ENCODE data around the gene TMEM38B. TPM values are rescaled to one million over a fixed set of nuclear protein-coding genes. Genes with fewer than 3 reads are reported as not detected.

The TMEM38B gene
- total RNA-seq, 1 donor from 2014 or later, result 11.8 TPM

DNA sequence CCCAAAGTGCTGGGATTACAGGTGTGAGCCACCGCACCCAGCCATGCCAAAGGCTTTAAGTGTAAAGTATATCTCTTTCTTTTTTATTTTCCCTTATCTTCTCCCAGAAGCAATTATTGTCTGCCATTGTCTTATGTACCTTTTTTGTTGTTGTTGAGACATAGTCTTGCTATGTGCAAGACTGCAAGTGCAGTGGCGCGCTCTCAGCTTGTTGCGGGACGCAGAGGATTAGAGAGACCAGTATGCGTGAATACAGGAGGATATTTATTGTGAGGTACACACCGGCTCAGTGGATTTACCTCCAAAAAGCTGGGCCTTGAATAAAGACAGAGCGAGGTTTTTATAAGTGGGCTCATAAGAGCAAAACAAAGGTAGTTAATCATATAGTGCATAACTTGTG, 11.8 kb downstream of the TMEM38B start:
- Mint-ChIP-seq H3K36me3 (ENCODE audit: low read depth, unreplicated experiment) (no peaks in the 10 kb centered on the region), H3K27ac (ENCODE audit: unreplicated experiment) (no peak overlapping the region), H3K9me3 (ENCODE audit: unreplicated experiment) (no peaks in the 10 kb centered on the region), H3K27me3 (ENCODE audit: unreplicated experiment) (no peaks in the 10 kb centered on the region), H3K4me1 (ENCODE audit: unreplicated experiment) (no peaks in the 10 kb centered on the region), H3K4me3 (ENCODE audit: unreplicated experiment) (no peak overlapping the region)
- no peak for TF ChIP-seq CTCF (IDR thresholded peaks at IDR 0.05; ENCODE audit: unreplicated experiment)
- no peak for DNase-seq (ENCODE audit: low spot score)

- TF ChIP-seq CTCF (IDR thresholded peaks at IDR 0.05; ENCODE audit: unreplicated experiment), result no peak
- Mint-ChIP-seq H3K27me3 (ENCODE audit: unreplicated experiment) (peaks cover 1% of the 10 kb centered on the region), H3K27ac (ENCODE audit: unreplicated experiment) (no peak overlapping the region), H3K9me3 (ENCODE audit: unreplicated experiment) (no peaks in the 10 kb centered on the region), H3K4me1 (ENCODE audit: unreplicated experiment) (no peaks in the 10 kb centered on the region), H3K36me3 (ENCODE audit: low read depth, unreplicated experiment) (no peaks in the 10 kb centered on the region), H3K4me3 (ENCODE audit: unreplicated experiment) (no peak overlapping the region)
- no peak for DNase-seq (ENCODE audit: low spot score)
Observed at GRCh38 chr9:105708405-105708804, 14.1 kb downstream of the TMEM38B start.

DNA sequence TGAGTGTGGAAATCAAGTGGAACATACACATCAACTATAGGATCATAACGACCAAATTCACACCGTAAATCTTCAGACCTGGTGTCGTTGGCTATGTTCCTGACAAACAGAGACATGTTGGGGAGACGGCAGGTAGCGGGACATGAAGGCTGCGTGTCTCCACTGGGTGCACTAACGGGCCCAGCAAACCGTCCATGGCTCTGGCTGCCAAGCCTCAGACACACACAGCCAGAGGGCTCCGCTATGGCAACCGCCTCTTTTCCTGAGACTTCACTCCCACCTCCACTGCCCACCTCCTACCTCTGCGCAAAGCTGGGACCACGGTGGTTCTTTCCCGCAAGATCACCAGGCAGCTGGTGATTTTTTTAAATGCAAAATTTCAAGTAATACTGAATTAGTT, 16.3 kb downstream of the TMEM38B start:
- Mint-ChIP-seq H3K4me3 (ENCODE audit: unreplicated experiment) (no peak overlapping the region), H3K4me1 (ENCODE audit: unreplicated experiment) (no peaks in the 10 kb centered on the region), H3K36me3 (ENCODE audit: low read depth, unreplicated experiment) (no peaks in the 10 kb centered on the region), H3K9me3 (ENCODE audit: unreplicated experiment) (no peaks in the 10 kb centered on the region), H3K27me3 (ENCODE audit: unreplicated experiment) (peaks cover 1% of the 10 kb centered on the region), H3K27ac (ENCODE audit: unreplicated experiment) (no peak overlapping the region)
- TF ChIP-seq CTCF (IDR thresholded peaks at IDR 0.05; ENCODE audit: unreplicated experiment), result no peak
- DNase-seq (ENCODE audit: low spot score), result no peak

- no peak for DNase-seq (ENCODE audit: low spot score)
- Mint-ChIP-seq H3K36me3 (ENCODE audit: low read depth, unreplicated experiment) (no peaks in the 10 kb centered on the region), H3K27me3 (ENCODE audit: unreplicated experiment) (peaks cover 1% of the 10 kb centered on the region), H3K4me3 (ENCODE audit: unreplicated experiment) (no peak overlapping the region), H3K9me3 (ENCODE audit: unreplicated experiment) (no peaks in the 10 kb centered on the region), H3K27ac (ENCODE audit: unreplicated experiment) (no peak overlapping the region), H3K4me1 (ENCODE audit: unreplicated experiment) (no peaks in the 10 kb centered on the region)
- TF ChIP-seq CTCF (IDR thresholded peaks at IDR 0.05; ENCODE audit: unreplicated experiment), result no peak
Observed at GRCh38 chr9:105711867-105712266, 17.5 kb downstream of the TMEM38B start.

DNA sequence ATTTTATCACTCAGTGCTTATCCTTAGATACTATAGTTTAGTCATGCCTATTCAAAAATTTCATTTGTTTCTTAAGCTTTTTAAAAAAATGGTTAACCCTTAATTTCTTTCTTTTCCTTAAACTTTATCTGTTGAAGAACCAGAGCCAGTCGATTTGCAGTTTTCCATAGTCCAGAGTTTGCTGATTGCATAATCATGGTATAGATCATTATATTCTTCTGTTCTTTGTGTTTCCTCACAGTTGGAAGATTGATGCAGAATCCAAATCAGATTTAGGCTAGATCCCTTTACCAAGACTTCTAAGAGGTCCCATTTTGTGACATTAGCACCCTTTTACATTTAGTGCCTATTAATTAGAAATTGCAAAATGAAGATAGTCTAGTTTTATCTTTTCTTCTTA, 18.0 kb downstream of the TMEM38B start:
- no peak for DNase-seq (ENCODE audit: low spot score)
- Mint-ChIP-seq H3K4me1 (ENCODE audit: unreplicated experiment) (no peaks in the 10 kb centered on the region), H3K9me3 (ENCODE audit: unreplicated experiment) (no peaks in the 10 kb centered on the region), H3K27me3 (ENCODE audit: unreplicated experiment) (peaks cover 1% of the 10 kb centered on the region), H3K36me3 (ENCODE audit: low read depth, unreplicated experiment) (no peaks in the 10 kb centered on the region), H3K27ac (ENCODE audit: unreplicated experiment) (no peak overlapping the region), H3K4me3 (ENCODE audit: unreplicated experiment) (no peak overlapping the region)
- TF ChIP-seq CTCF (IDR thresholded peaks at IDR 0.05; ENCODE audit: unreplicated experiment), result no peak

All from endothelial cell (in vitro differentiated cells).